ENCODE measurements around the gene DDX41.
A peak's percentile ranks its signal among the peaks of the same experiment; 100 is the strongest.

The DDX41 gene

GRCh38 chr5:177524539-177524900, 7.8 kb upstream of the DDX41 start:
- DNase-seq (ENCODE audit: low read depth in 2 of 2): no peak
- H3K4me3 ChIP-seq (replicated peaks in 1 of 2; ENCODE audit: low read depth in 2 of 2, low read length in 2 of 2): no peak overlapping the region
- TF ChIP-seq, protein P1, sequence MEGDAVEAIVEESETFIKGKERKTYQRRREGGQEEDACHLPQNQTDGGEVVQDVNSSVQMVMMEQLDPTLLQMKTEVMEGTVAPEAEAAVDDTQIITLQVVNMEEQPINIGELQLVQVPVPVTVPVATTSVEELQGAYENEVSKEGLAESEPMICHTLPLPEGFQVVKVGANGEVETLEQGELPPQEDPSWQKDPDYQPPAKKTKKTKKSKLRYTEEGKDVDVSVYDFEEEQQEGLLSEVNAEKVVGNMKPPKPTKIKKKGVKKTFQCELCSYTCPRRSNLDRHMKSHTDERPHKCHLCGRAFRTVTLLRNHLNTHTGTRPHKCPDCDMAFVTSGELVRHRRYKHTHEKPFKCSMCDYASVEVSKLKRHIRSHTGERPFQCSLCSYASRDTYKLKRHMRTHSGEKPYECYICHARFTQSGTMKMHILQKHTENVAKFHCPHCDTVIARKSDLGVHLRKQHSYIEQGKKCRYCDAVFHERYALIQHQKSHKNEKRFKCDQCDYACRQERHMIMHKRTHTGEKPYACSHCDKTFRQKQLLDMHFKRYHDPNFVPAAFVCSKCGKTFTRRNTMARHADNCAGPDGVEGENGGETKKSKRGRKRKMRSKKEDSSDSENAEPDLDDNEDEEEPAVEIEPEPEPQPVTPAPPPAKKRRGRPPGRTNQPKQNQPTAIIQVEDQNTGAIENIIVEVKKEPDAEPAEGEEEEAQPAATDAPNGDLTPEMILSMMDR (IDR thresholded peaks at IDR 0.05; ENCODE audit: low read depth, low read length): no peak

- DNase-seq (ENCODE audit: low read depth in 2 of 2): no peak
- TF ChIP-seq, protein P1 (IDR thresholded peaks at IDR 0.05; ENCODE audit: low read depth, low read length): no peak
- H3K4me3 ChIP-seq (replicated peaks in 1 of 2; ENCODE audit: low read depth in 2 of 2, low read length in 2 of 2): no peak overlapping the region
Observed at GRCh38 chr5:177523711-177524538, 7.2 kb upstream of the DDX41 start.

GRCh38 chr5:177520916-177521513, 4.3 kb upstream of the DDX41 start:
- DNase-seq (ENCODE audit: low read depth in 2 of 2): no peak
- no peak overlapping the region for H3K4me3 ChIP-seq (replicated peaks in 1 of 2; ENCODE audit: low read depth in 2 of 2, low read length in 2 of 2)
- TF ChIP-seq, protein P1 (IDR thresholded peaks at IDR 0.05; ENCODE audit: low read depth, low read length): peak; percentile 13

- TF ChIP-seq, protein P1 (IDR thresholded peaks at IDR 0.05; ENCODE audit: low read depth, low read length): no peak
- H3K4me3 ChIP-seq (replicated peaks in 1 of 2; ENCODE audit: low read depth in 2 of 2, low read length in 2 of 2): no peak overlapping the region
- no peak for DNase-seq (ENCODE audit: low read depth in 2 of 2)
Observed at GRCh38 chr5:177520271-177520670, 3.5 kb upstream of the DDX41 start.

DNA sequence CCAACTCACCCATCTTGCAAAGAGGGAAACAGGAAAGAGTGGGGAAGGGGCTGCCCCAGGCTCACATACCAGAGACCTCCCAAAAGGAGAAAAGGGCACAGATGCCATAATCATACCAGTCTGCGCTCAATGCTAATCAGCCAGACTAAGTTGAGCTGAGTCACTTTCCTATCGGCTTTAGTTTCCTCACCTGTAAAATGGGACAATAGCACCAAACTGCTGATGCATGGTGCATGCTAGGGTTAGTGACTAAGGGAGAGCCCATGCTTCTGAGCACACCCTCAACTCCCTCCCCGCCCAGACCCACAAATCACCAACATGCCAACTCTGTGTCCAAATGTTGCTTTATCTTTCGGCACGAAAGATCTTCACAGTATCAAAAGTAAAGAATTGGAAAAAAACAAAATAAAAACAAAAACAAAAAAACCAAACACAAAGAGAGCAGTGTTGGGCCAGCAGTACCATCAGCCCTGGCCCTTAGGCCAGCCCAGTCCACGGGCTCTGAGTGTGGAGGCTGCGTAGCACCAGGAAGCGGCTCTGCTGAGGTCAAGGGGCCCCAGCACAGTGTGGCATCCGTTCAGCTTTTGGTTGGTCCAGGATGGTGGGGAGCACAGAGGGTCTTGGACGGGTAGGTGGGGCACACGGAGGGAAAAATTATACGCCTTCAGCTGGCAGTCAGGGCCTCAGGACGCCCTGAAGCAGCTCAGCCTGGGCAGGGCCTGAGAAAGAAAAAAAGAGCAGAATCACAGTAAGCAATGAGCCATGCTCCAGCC, 2.9 kb upstream of the DDX41 start:
- TF ChIP-seq, protein P1 (IDR thresholded peaks at IDR 0.05; ENCODE audit: low read depth, low read length): no peak
- no peak for DNase-seq (ENCODE audit: low read depth in 2 of 2)
- no peak overlapping the region for H3K4me3 ChIP-seq (replicated peaks in 1 of 2; ENCODE audit: low read depth in 2 of 2, low read length in 2 of 2)

DNA sequence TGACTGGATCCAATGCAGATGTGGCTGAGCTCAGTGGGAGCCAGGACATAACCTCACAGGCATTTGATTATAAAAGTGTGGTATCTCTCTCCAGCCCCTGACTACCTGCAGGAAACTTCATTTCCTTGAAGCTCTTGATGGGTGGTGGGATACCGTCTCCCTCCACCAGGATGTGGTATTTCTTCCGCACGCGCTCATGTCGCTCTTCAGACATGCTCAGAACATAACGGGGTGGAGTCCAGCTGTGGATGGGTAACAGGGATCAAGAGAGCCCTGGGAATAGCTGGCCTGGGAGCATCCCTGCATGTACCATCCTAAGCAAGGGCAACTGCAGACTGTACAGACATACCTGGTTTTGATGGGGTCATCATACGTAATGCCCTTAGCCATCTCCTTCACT, 1.2 kb downstream of the DDX41 start:
- no peak for DNase-seq (ENCODE audit: low read depth in 2 of 2)
- TF ChIP-seq, protein P1 (IDR thresholded peaks at IDR 0.05; ENCODE audit: low read depth, low read length): no peak
- H3K4me3 ChIP-seq (replicated peaks in 1 of 2; ENCODE audit: low read depth in 2 of 2, low read length in 2 of 2): peak overlapping the region; percentile 11 to 81

Data from cardiac fibroblast (primary cell).